Tibial nerve (tissue), 4 donors: ENCODE results near the gene HOXA3. TPM values are rescaled to one million over a fixed set of nuclear protein-coding genes. Genes with fewer than 3 reads are reported as not detected.

Source experiments
- DNase-seq, 2 donors: peaks; one replicate each; pipeline ENCODE4 v3.0.0-alpha.2; 2019; ENCODE audit warnings: low spot score in 2 of 2
- H3K27ac ChIP-seq, 4 donors: fragments of 200-600 bp; sonication (generic) in 3 of 4; one replicate each; pipeline ENCODE4 v1.5.1; 2017 to 2019; ENCODE audit warnings: mild to moderate bottlenecking in 1 of 4
- H3K27me3 ChIP-seq, 2 donors: fragments of 200-600 bp; sonication (generic) in 1 of 2; one replicate each; pipeline versions ENCODE4 v1.5.1 to v1.6.0; 2017 to 2019
- H3K36me3 ChIP-seq, 3 donors: fragments of 200-600 bp; sonication (generic); one replicate each; pipeline ENCODE4 v1.5.1; 2018 to 2019
- H3K4me1 ChIP-seq, 4 donors: fragments of 200-600 bp; sonication (generic) in 3 of 4; one replicate each; pipeline ENCODE4 v1.5.1; 2017 to 2019
- H3K4me3 ChIP-seq, 4 donors: fragments of 200-600 bp; sonication (generic) in 3 of 4; one replicate each; pipeline ENCODE4 v1.5.1; 2017 to 2019; ENCODE audit warnings: mild to moderate bottlenecking in 1 of 4, moderate library complexity in 1 of 4
- H3K9me3 ChIP-seq, 4 donors: fragments of 200-600 bp; sonication (generic) in 3 of 4; one replicate each; pipeline ENCODE4 v1.5.1; 2017 to 2019
- CTCF ChIP-seq, 5 experiments: fragments of 200-600 bp in 3 of 5; fragments of 450-650 bp in 2 of 5; sonication (generic) in 3 of 5; IDR thresholded peaks; one replicate each; pipeline ENCODE4 v1.5.1; 2016 to 2019; ENCODE audit warnings: antibody characterized with exemption in 5 of 5, mild to moderate bottlenecking in 3 of 5, moderate library complexity in 2 of 5
- EP300 ChIP-seq, 2 donors: sonication (generic); formaldehyde crosslinking; IDR thresholded peaks; one replicate each; pipeline ENCODE4 v1.6.1; 2017; ENCODE audit warnings: antibody characterized with exemption in 2 of 2, mild to moderate bottlenecking in 1 of 2
- POLR2A ChIP-seq, 2 donors: fragments of 450-650 bp; IDR thresholded peaks; one replicate each; pipeline ENCODE4 v1.6.1; 2017; ENCODE audit warnings: antibody characterized with exemption in 2 of 2, mild to moderate bottlenecking in 2 of 2, moderate library complexity in 2 of 2
- WGBS, 2 donors: methylation state at CpG; one replicate each; pipeline ENCODE4 v1.1.5; 2018; 5-methylcytosine and 5-hydroxymethylcytosine counted together
- total RNA-seq, 4 donors: library from RNA; depleted of rRNA; stranded (reverse); fragments of >200 nt; gene quantifications; one replicate each; pipeline ENCODE4 v1.1.0, GENCODE V29; 2016

The HOXA3 gene
- total RNA-seq, 4 donors from 2014 or later, result 7.0 to 18.8 (median 8.7) TPM

- Histone ChIP-seq H3K27me3 (peaks cover 0 to 61% of the 10 kb centered on the region in 2 donors), H3K4me3 (peak overlapping the region in 1 of 4 donors; percentile 34), H3K9me3 (no peaks in the 10 kb centered on the region), H3K36me3 (peaks cover 0 to 9% (median 0%) of the 10 kb centered on the region in 3 donors), H3K4me1 (peaks cover 0 to 60% (median 4%) of the 10 kb centered on the region in 4 donors), H3K27ac (peak overlapping the region in 3 of 4 donors; percentile 29 to 77 (median 68))
- WGBS, 2 donors, result 54 to 63% methylated on average over 28 to 40 of the region's 41 CpGs
- DNase-seq, result no peak
- TF ChIP-seq POLR2A (IDR thresholded peaks at IDR 0.05) (peak in 1 of 2 donors; percentile 28), EP300 (IDR thresholded peaks at IDR 0.05) (peak in 1 of 2 donors; percentile 37), CTCF (IDR thresholded peaks at IDR 0.05) (no peak)
Observed at GRCh38 chr7:27108390-27109127, 43.8 kb downstream of the HOXA3 start.

GRCh38 chr7:27107391-27108381 is 44.7 kb downstream of the HOXA3 start:
- DNase-seq, result no peak
- Histone ChIP-seq H3K27me3 (peaks cover 0 to 61% of the 10 kb centered on the region in 2 donors), H3K27ac (peak overlapping the region in 3 of 4 donors; percentile 68 to 77 (median 74)), H3K4me1 (peaks cover 0 to 58% (median 4%) of the 10 kb centered on the region in 4 donors), H3K36me3 (peaks cover 0 to 9% (median 0%) of the 10 kb centered on the region in 3 donors), H3K4me3 (peak overlapping the region in 1 of 4 donors; percentile 34), H3K9me3 (no peaks in the 10 kb centered on the region)
- TF ChIP-seq POLR2A (IDR thresholded peaks at IDR 0.05), result no peak
- TF ChIP-seq EP300 (IDR thresholded peaks at IDR 0.05), result no peak
- no peak for TF ChIP-seq CTCF (IDR thresholded peaks at IDR 0.05)
- 63 to 73% methylated on average over 42 to 46 of the region's 47 CpGs for WGBS, 2 donors

- DNase-seq, result no peak
- no peak for TF ChIP-seq EP300 (IDR thresholded peaks at IDR 0.05)
- H3K4me1 ChIP-seq, result peaks cover 0 to 58% (median 4%) of the 10 kb centered on the region in 4 donors
- peak overlapping the region in 2 of 4 donors; percentile 12 to 43 for H3K4me3 ChIP-seq
- peaks cover 0 to 9% (median 0%) of the 10 kb centered on the region in 3 donors for H3K36me3 ChIP-seq
- no peaks in the 10 kb centered on the region for H3K9me3 ChIP-seq
- H3K27me3 ChIP-seq, result peaks cover 0 to 63% of the 10 kb centered on the region in 2 donors
- peak overlapping the region in 3 of 4 donors; percentile 17 to 77 (median 46) for H3K27ac ChIP-seq
- WGBS, 2 donors, result 53 to 67% methylated on average over 14 of the region's 14 CpGs
Observed at GRCh38 chr7:27106901-27107240, 45.5 kb downstream of the HOXA3 start.

- WGBS, 2 donors, result 34 to 40% methylated on average over 31 to 43 of the region's 44 CpGs
- Histone ChIP-seq H3K27me3 (peaks cover 0 to 68% of the 10 kb centered on the region in 2 donors), H3K4me1 (peaks cover 0 to 57% (median 5%) of the 10 kb centered on the region in 4 donors), H3K27ac (peak overlapping the region; percentile 6 to 77 (median 32)), H3K9me3 (no peaks in the 10 kb centered on the region), H3K36me3 (peaks cover 0 to 9% (median 0%) of the 10 kb centered on the region in 3 donors), H3K4me3 (peak overlapping the region in 2 of 4 donors; percentile 12 to 43)
- no peak for TF ChIP-seq POLR2A (IDR thresholded peaks at IDR 0.05)
- peak in 1 of 2 donors; percentile 30 for TF ChIP-seq EP300 (IDR thresholded peaks at IDR 0.05)
- TF ChIP-seq CTCF (IDR thresholded peaks at IDR 0.05), result no peak
- no peak for DNase-seq
Observed at GRCh38 chr7:27106181-27106900, 46.0 kb downstream of the HOXA3 start.
